CD14-positive monocyte (primary cell): ENCODE data around the gene RFC2. TPM values are rescaled to one million over a fixed set of nuclear protein-coding genes. Genes with fewer than 3 reads are reported as not detected.

ENCODE experiments used
- DNase-seq, 3 donors: peaks; one replicate each; pipeline ENCODE4 v3.0.0-alpha.2; 2011 to 2022
- H2AFZ ChIP-seq: 2 replicates; pipeline ENCODE4 v1.6.0; 2012; ENCODE audit warnings: mild to moderate bottlenecking, low read depth, low read length, inconsistent platforms; ENCODE audit not compliant: insufficient read depth, poor library complexity, severe bottlenecking
- H3K27ac ChIP-seq, 2 donors: 1 replicate in 1 of 2; 2 replicates in 1 of 2; pipeline ENCODE4 v1.5.1; 2012 to 2013; ENCODE audit warnings: low read length in 2 of 2, control low read depth in 1 of 2, inconsistent platforms in 1 of 2, low read depth in 1 of 2, mild to moderate bottlenecking in 1 of 2
- H3K27me3 ChIP-seq, 2 donors: one replicate each; pipeline versions ENCODE4 v1.6.0 to v1.6.1; 2011 to 2013; ENCODE audit warnings: low read length in 2 of 2; ENCODE audit not compliant: control insufficient read depth in 2 of 2, insufficient read depth in 2 of 2
- H3K36me3 ChIP-seq, 2 donors: replicated peaks in 1 of 2; 1 replicate in 1 of 2; 2 replicates in 1 of 2; pipeline versions ENCODE4 v1.5.1 to v1.6.1; 2012 to 2013; ENCODE audit warnings: low read length in 2 of 2, control low read depth in 1 of 2, inconsistent platforms in 1 of 2, mild to moderate bottlenecking in 1 of 2; ENCODE audit not compliant: insufficient read depth in 2 of 2, control insufficient read depth in 1 of 2
- H3K4me1 ChIP-seq, 2 donors: 1 replicate in 1 of 2; 2 replicates in 1 of 2; pipeline versions ENCODE4 v1.5.1 to v1.6.1; 2012 to 2013; ENCODE audit warnings: low read length in 2 of 2, control low read depth in 1 of 2, inconsistent platforms in 1 of 2, mild to moderate bottlenecking in 1 of 2, moderate library complexity in 1 of 2; ENCODE audit not compliant: insufficient read depth in 2 of 2, control insufficient read depth in 1 of 2
- H3K4me2 ChIP-seq: replicated peaks from 2 replicates; pipeline ENCODE3; 2012; ENCODE audit warnings: low read length, moderate library complexity, mild to moderate bottlenecking; ENCODE audit not compliant: poor library complexity, severe bottlenecking; ENCODE audit errors: extremely low read depth
- H3K4me3 ChIP-seq, 3 experiments: fragments of 200-600 bp in 1 of 3; sonication (generic) in 1 of 3; replicated peaks in 1 of 3; 1 replicate in 2 of 3; 2 replicates in 1 of 3; pipeline ENCODE4 v1.5.1; 2011 to 2013; ENCODE audit warnings: low read length in 3 of 3, mild to moderate bottlenecking in 3 of 3, control low read depth in 2 of 3, low read depth in 2 of 3, inconsistent platforms in 1 of 3, moderate library complexity in 1 of 3
- H3K79me2 ChIP-seq: 2 replicates; pipeline ENCODE4 v1.6.0; 2012; ENCODE audit warnings: mild to moderate bottlenecking, control low read depth, inconsistent platforms, low read length, moderate library complexity; ENCODE audit not compliant: insufficient read depth
- H3K9ac ChIP-seq: 2 replicates; pipeline ENCODE4 v1.6.0; 2017; ENCODE audit warnings: low read length, mild to moderate bottlenecking; ENCODE audit not compliant: insufficient read depth, poor library complexity, severe bottlenecking
- H3K9me3 ChIP-seq, 2 donors: replicated peaks in 1 of 2; 1 replicate in 1 of 2; 2 replicates in 1 of 2; pipeline versions ENCODE4 v1.5.1 to v1.6.1; 2012 to 2013; ENCODE audit warnings: low read length in 2 of 2, control low read depth in 1 of 2; ENCODE audit not compliant: control insufficient read depth in 1 of 2, insufficient read depth in 1 of 2
- H4K20me1 ChIP-seq: 2 replicates; pipeline ENCODE4 v1.6.0; 2012; ENCODE audit warnings: mild to moderate bottlenecking, low read length, control low read depth, moderate library complexity; ENCODE audit not compliant: insufficient read depth
- H3K27ac Mint-ChIP-seq, 7 donors: one replicate each; pipeline ENCODE4 v1.8.0; 2020; ENCODE audit warnings: mild to moderate bottlenecking in 7 of 7, mixed read lengths in 7 of 7, moderate library complexity in 6 of 7, inconsistent platforms in 2 of 7
- H3K27me3 Mint-ChIP-seq, 3 donors: one replicate each; pipeline ENCODE4 v1.8.0; 2021 to 2022; ENCODE audit warnings: low read depth in 3 of 3, mild to moderate bottlenecking in 3 of 3, mixed read lengths in 3 of 3, moderate library complexity in 3 of 3, inconsistent platforms in 1 of 3
- H3K36me3 Mint-ChIP-seq, 2 donors: one replicate each; pipeline ENCODE4 v1.8.0; 2020; ENCODE audit warnings: mixed read lengths in 2 of 2, inconsistent platforms in 1 of 2, mild to moderate bottlenecking in 1 of 2
- H3K4me1 Mint-ChIP-seq: one replicate; pipeline ENCODE4 v1.8.0; 2020; ENCODE audit warnings: mild to moderate bottlenecking, mixed read lengths
- H3K4me3 Mint-ChIP-seq, 2 donors: one replicate each; pipeline ENCODE4 v1.8.0; 2020; ENCODE audit warnings: mild to moderate bottlenecking in 2 of 2, mixed read lengths in 2 of 2, moderate library complexity in 1 of 2
- H3K9me3 Mint-ChIP-seq, 7 donors: one replicate each; pipeline ENCODE4 v1.8.0; 2020 to 2022; ENCODE audit warnings: mixed read lengths in 7 of 7, mild to moderate bottlenecking in 6 of 7, moderate library complexity in 6 of 7, inconsistent platforms in 2 of 7
- CTCF ChIP-seq: fragments of 200-600 bp; IDR thresholded peaks from one replicate; pipeline ENCODE4 v1.8.0; 2022; ENCODE audit warnings: antibody characterized with exemption, mild to moderate bottlenecking
- WGBS: methylation state at CpG from one replicate; pipeline ENCODE4 v1.1.5; 2013; ENCODE audit warnings: missing lambda C conversion rate; ENCODE audit not compliant: insufficient coverage; 5-methylcytosine and 5-hydroxymethylcytosine counted together
- intact Hi-C, 2 donors: fragments of 100-400 bp; cut with micrococcal nuclease; formaldehyde crosslinking; loops; one replicate each; pipeline versions ENCODE4 v1.15.0 to v1.15.1; 2023
- polyA plus RNA-seq, 3 donors: library from polyadenylated mRNA; depleted of rRNA in 1 of 3; unstranded in 2 of 3; stranded (reverse) in 1 of 3; fragments of 300-500 nt in 2 of 3; fragments of >200 nt in 1 of 3; fragmentation: Illumina TruSeq in 2 of 3; gene quantifications; 1 replicate in 2 of 3; 2 replicates in 1 of 3; pipeline ENCODE4 v1.2.3, GENCODE V29; 2012 to 2021

RFC2 gene
- polyA plus RNA-seq, 3 donors = 12.8 to 42.1 (median 33.5) TPM

DNA sequence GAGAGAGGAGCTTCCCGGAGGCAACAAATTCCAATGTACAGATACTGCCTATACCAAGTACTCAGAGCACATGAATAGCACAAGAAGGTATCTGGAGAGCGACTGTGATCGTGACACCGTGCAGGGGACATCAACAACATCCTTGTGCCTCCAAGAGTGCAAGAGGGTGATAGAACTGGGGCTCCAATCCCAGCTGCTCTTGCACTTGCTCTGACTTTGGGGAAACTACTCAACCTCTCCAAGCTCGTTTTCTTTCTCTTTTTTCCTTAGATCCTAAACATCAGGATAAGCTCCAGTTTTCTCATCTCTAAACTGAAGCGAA lies 12.1 kb downstream of the RFC2 start:
- H3K27me3 ChIP-seq = no peaks in the 10 kb centered on the region
- H3K27ac Mint-ChIP-seq = peak overlapping the region; percentile 81 to 96 (median 91)
- peaks cover 42 to 81% of the 10 kb centered on the region in 2 donors for H3K36me3 Mint-ChIP-seq
- H3K79me2 ChIP-seq = peaks cover 8% of the 10 kb centered on the region
- peaks cover 21% of the 10 kb centered on the region for H3K4me1 Mint-ChIP-seq
- WGBS = no CpG with 5 or more reads among the region's 6 CpGs
- H3K4me2 ChIP-seq = peak overlapping the region; percentile 64
- H3K27me3 Mint-ChIP-seq = no peaks in the 10 kb centered on the region
- H3K36me3 ChIP-seq = peaks cover 38 to 73% of the 10 kb centered on the region in 2 donors
- H3K4me1 ChIP-seq = peaks cover 24 to 30% of the 10 kb centered on the region in 2 donors
- peak overlapping the region in 1 of 3 experiments; percentile 58 for H3K4me3 ChIP-seq
- no peaks in the 10 kb centered on the region for H3K9me3 Mint-ChIP-seq
- H2AFZ ChIP-seq = peak overlapping the region; percentile 38
- intact Hi-C loops = loop anchor here (5.0 kb wide), 1 partner anchor 35 kb away; no protein-coding TSS in a partner anchor
- no peak for TF ChIP-seq CTCF
- H3K27ac ChIP-seq = peak overlapping the region; percentile 69 to 78
- peak overlapping the region; percentile 61 to 84 for H3K4me3 Mint-ChIP-seq
- H3K9me3 ChIP-seq = no peaks in the 10 kb centered on the region
- H3K9ac ChIP-seq = peak overlapping the region; percentile 23
- no peaks in the 10 kb centered on the region for H4K20me1 ChIP-seq
- no peak for DNase-seq

DNA sequence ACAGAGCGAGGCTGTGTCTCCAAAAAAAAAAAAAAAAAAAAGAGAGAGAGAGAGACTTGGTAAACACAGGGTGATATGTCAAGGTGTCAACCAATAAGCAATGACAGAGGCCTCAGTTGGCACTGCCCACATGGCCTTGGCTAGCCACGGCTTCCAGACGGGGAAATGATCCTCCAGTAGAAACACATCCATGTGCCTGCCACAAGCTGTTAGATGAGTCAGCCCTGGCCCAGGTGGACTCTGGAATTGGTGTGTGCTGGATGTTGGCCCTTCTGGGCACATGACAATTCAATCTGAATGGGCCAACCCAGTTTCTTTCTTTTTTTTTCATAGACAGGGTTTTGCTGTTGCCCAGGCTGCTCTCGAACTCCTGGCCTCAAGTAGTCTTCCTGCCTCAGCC lies 13.7 kb downstream of the RFC2 start:
- WGBS = 100% methylated on average over 1 of the region's 4 CpGs
- no peak for TF ChIP-seq CTCF
- H3K9me3 Mint-ChIP-seq = no peaks in the 10 kb centered on the region
- H3K27me3 Mint-ChIP-seq = no peaks in the 10 kb centered on the region
- peaks cover 8% of the 10 kb centered on the region for H3K79me2 ChIP-seq
- no peak overlapping the region for H3K27ac ChIP-seq
- no peaks in the 10 kb centered on the region for H3K9me3 ChIP-seq
- H4K20me1 ChIP-seq = no peaks in the 10 kb centered on the region
- H3K4me3 Mint-ChIP-seq = no peak overlapping the region
- no peak overlapping the region for H2AFZ ChIP-seq
- no peak overlapping the region for H3K9ac ChIP-seq
- no peaks in the 10 kb centered on the region for H3K27me3 ChIP-seq
- intact Hi-C loops = loop anchor here (5.0 kb wide), 1 partner anchor 33 kb away; no protein-coding TSS in a partner anchor
- H3K27ac Mint-ChIP-seq = peak overlapping the region in 1 of 7 donors; percentile 59
- H3K4me1 Mint-ChIP-seq = peaks cover 24% of the 10 kb centered on the region
- H3K4me1 ChIP-seq = peaks cover 24 to 30% of the 10 kb centered on the region in 2 donors
- H3K4me3 ChIP-seq = no peak overlapping the region
- H3K4me2 ChIP-seq = no peak overlapping the region
- H3K36me3 ChIP-seq = peaks cover 39 to 79% of the 10 kb centered on the region in 2 donors
- DNase-seq = no peak
- peaks cover 44 to 74% of the 10 kb centered on the region in 2 donors for H3K36me3 Mint-ChIP-seq
